H1 (cell line): ENCODE results near the gene CFAP58. TPM values are rescaled to one million over a fixed set of nuclear protein-coding genes. Genes with fewer than 3 reads are reported as not detected.

Source experiments
- CTCF ChIA-PET: fragments of 300-600 bp; sonication (Branson Sonifier 250); formaldehyde crosslinking; loops from one replicate; lab custom pipeline; 2021; ENCODE audit not compliant: partially characterized antibody; lab: Charles Lee
- POLR2A ChIA-PET: fragments of 300-600 bp; sonication (Branson Sonifier 250); formaldehyde crosslinking; loops from one replicate; lab custom pipeline; 2021; ENCODE audit warnings: inconsistent platforms; ENCODE audit not compliant: partially characterized antibody; lab: Charles Lee
- DNase-seq, 2 experiments: peaks; one replicate each; pipeline versions ENCODE4 v3.0.0 to v3.0.0-alpha.2; 2010 to 2022; ENCODE audit warnings: low spot score in 2 of 2, low read depth in 1 of 2, mixed read lengths in 1 of 2
- FAIRE-seq: peaks from 2 replicates; lab custom pipeline; 2011; peaks lifted over from hg19 to GRCh38; lab: Jason Lieb, UNC
- H2AFZ ChIP-seq: 2 replicates; pipeline ENCODE4 v1.8.1; 2012; ENCODE audit warnings: low read length, inconsistent platforms
- H2AK5ac ChIP-seq: 2 replicates; pipeline ENCODE4 v1.6.1; 2013; ENCODE audit warnings: low read depth, low read length
- H2BK120ac ChIP-seq: replicated peaks from 2 replicates; pipeline ENCODE3; 2013; ENCODE audit warnings: low read depth, low read length, inconsistent platforms
- H2BK12ac ChIP-seq: 2 replicates; pipeline ENCODE4 v1.6.1; 2013; ENCODE audit warnings: low read depth, low read length
- H2BK15ac ChIP-seq: 2 replicates; pipeline ENCODE4 v1.6.1; 2013; ENCODE audit warnings: low read length
- H2BK20ac ChIP-seq: 2 replicates; pipeline ENCODE4 v1.6.1; 2013; ENCODE audit warnings: low read length
- H2BK5ac ChIP-seq: 2 replicates; pipeline ENCODE4 v1.6.1; 2013; ENCODE audit warnings: low read depth, low read length
- H3K14ac ChIP-seq: 2 replicates; pipeline ENCODE4 v1.6.1; 2013; ENCODE audit warnings: inconsistent platforms; ENCODE audit not compliant: insufficient read length
- H3K18ac ChIP-seq: 2 replicates; pipeline ENCODE4 v1.6.1; 2013; ENCODE audit warnings: low read length; ENCODE audit errors: extremely low read depth
- H3K23ac ChIP-seq: 2 replicates; pipeline ENCODE4 v1.6.1; 2013; ENCODE audit warnings: inconsistent platforms; ENCODE audit not compliant: insufficient read length
- H3K23me2 ChIP-seq: 2 replicates; pipeline ENCODE4 v1.6.1; 2013; ENCODE audit warnings: low read depth, low read length
- H3K27ac ChIP-seq: 2 replicates; pipeline ENCODE4 v1.6.1; 2011; ENCODE audit warnings: low read depth, low read length, inconsistent platforms
- H3K27me3 ChIP-seq, 4 experiments: replicated peaks in 1 of 4; 1 replicate in 1 of 4; 2 replicates in 3 of 4; pipeline versions ENCODE4 v1.6.1 to v1.8.1; 2011 to 2013; ENCODE audit warnings: low read length in 3 of 4, mild to moderate bottlenecking in 3 of 4, inconsistent platforms in 2 of 4, mixed read lengths in 2 of 4, moderate library complexity in 1 of 4; ENCODE audit not compliant: control insufficient read depth in 3 of 4, insufficient read depth in 3 of 4; ENCODE audit errors: extremely low read depth in 1 of 4
- H3K36me3 ChIP-seq, 4 experiments: 2 replicates each; pipeline versions ENCODE4 v1.6.1 to v1.8.1; 2011 to 2013; ENCODE audit warnings: mild to moderate bottlenecking in 4 of 4, low read length in 3 of 4, moderate library complexity in 2 of 4, control low read depth in 1 of 4, inconsistent platforms in 1 of 4; ENCODE audit not compliant: insufficient read depth in 4 of 4, control insufficient read depth in 2 of 4
- H3K4ac ChIP-seq: replicated peaks from 2 replicates; pipeline ENCODE3; 2013; ENCODE audit warnings: low read length, low read depth, mixed read lengths, inconsistent platforms; ENCODE audit not compliant: insufficient read length
- H3K4me1 ChIP-seq, 4 experiments: replicated peaks in 1 of 4; 1 replicate in 1 of 4; 2 replicates in 3 of 4; pipeline versions ENCODE4 v1.6.1 to v1.8.1; 2011 to 2013; ENCODE audit warnings: low read length in 3 of 4, inconsistent platforms in 2 of 4, mixed read lengths in 1 of 4; ENCODE audit not compliant: insufficient read depth in 4 of 4, control insufficient read depth in 3 of 4
- H3K4me2 ChIP-seq, 2 experiments: 2 replicates each; pipeline versions ENCODE4 v1.6.1 to v1.8.1; 2011 to 2013; ENCODE audit warnings: low read depth in 2 of 2, low read length in 2 of 2, control low read depth in 1 of 2, inconsistent platforms in 1 of 2, mild to moderate bottlenecking in 1 of 2; ENCODE audit not compliant: insufficient read depth in 1 of 2
- H3K4me3 ChIP-seq, 4 experiments: fragments of 200-600, 300-600 bp in 1 of 4; sonication (generic), shearing (Covaris generic), sonication (Bioruptor Twin) in 1 of 4; 2 replicates each; pipeline versions ENCODE4 v1.5.1 to v1.8.1; 2011 to 2016; ENCODE audit warnings: low read length in 4 of 4, low read depth in 3 of 4, control low read depth in 2 of 4, inconsistent platforms in 2 of 4, mild to moderate bottlenecking in 2 of 4, mixed read lengths in 1 of 4, moderate library complexity in 1 of 4; ENCODE audit not compliant: insufficient read depth in 2 of 4; ENCODE audit errors: extremely low read depth in 1 of 4
- H3K56ac ChIP-seq: replicated peaks from 2 replicates; pipeline ENCODE3; 2013; ENCODE audit warnings: low read depth, mild to moderate bottlenecking, mixed read lengths, low read length, inconsistent platforms; ENCODE audit not compliant: insufficient read length
- H3K79me1 ChIP-seq: 2 replicates; pipeline ENCODE4 v1.6.1; 2013; ENCODE audit warnings: low read depth, low read length, control low read depth
- H3K79me2 ChIP-seq, 2 experiments: 2 replicates each; pipeline versions ENCODE4 v1.6.1 to v1.8.1; 2012 to 2013; ENCODE audit warnings: low read length in 2 of 2, mild to moderate bottlenecking in 2 of 2, inconsistent platforms in 1 of 2; ENCODE audit not compliant: insufficient read depth in 2 of 2, control insufficient read depth in 1 of 2
- H3K9ac ChIP-seq, 4 experiments: replicated peaks in 1 of 4; 1 replicate in 1 of 4; 2 replicates in 3 of 4; pipeline versions ENCODE4 v1.6.1 to v1.8.1; 2011 to 2013; ENCODE audit warnings: low read depth in 3 of 4, low read length in 3 of 4, control low read depth in 2 of 4, mild to moderate bottlenecking in 2 of 4, moderate library complexity in 2 of 4, inconsistent platforms in 1 of 4; ENCODE audit errors: extremely low read depth in 1 of 4
- H3K9me3 ChIP-seq, 2 experiments: 2 replicates each; pipeline versions ENCODE4 v1.6.1 to v1.8.1; 2012 to 2013; ENCODE audit warnings: mild to moderate bottlenecking in 2 of 2, moderate library complexity in 2 of 2, control low read depth in 1 of 2, inconsistent platforms in 1 of 2, low read depth in 1 of 2, low read length in 1 of 2, mixed read lengths in 1 of 2; ENCODE audit not compliant: insufficient read depth in 2 of 2
- H4K20me1 ChIP-seq, 2 experiments: replicated peaks in 1 of 2; 2 replicates each; pipeline versions ENCODE3 to v1.8.1; 2011 to 2013; ENCODE audit warnings: inconsistent platforms in 2 of 2, low read length in 2 of 2, mild to moderate bottlenecking in 1 of 2; ENCODE audit not compliant: insufficient read depth in 2 of 2, control insufficient read depth in 1 of 2
- H4K5ac ChIP-seq: 2 replicates; pipeline ENCODE4 v1.6.1; 2013; ENCODE audit warnings: low read length, low read depth, mixed read lengths, inconsistent platforms; ENCODE audit not compliant: insufficient read length
- H4K8ac ChIP-seq: 2 replicates; pipeline ENCODE4 v1.8.0; 2013; ENCODE audit warnings: mild to moderate bottlenecking, moderate library complexity, low read length, inconsistent platforms; ENCODE audit not compliant: insufficient read depth; ENCODE audit errors: extremely low read depth
- H4K91ac ChIP-seq: replicated peaks from 2 replicates; pipeline ENCODE3; 2013; ENCODE audit warnings: low read length, mixed read lengths, inconsistent platforms; ENCODE audit not compliant: insufficient read length
- BCL11A ChIP-seq, 2 experiments: IDR thresholded peaks; one replicate each; pipeline ENCODE4 v1.6.1; 2011; ENCODE audit warnings: low read depth in 2 of 2, low read length in 2 of 2, mild to moderate bottlenecking in 2 of 2
- CEBPB ChIP-seq: IDR thresholded peaks from 2 replicates; pipeline ENCODE4 v1.6.1; 2012; ENCODE audit warnings: low read depth, low read length
- EGR1 ChIP-seq: IDR thresholded peaks from 2 replicates; pipeline ENCODE4 v1.6.1; 2011; ENCODE audit warnings: low read depth, low read length, borderline replicate concordance
- JUN ChIP-seq: IDR thresholded peaks from 2 replicates; pipeline ENCODE4 v1.6.1; 2011; ENCODE audit warnings: low read depth, mild to moderate bottlenecking, improper control_type of control experiment, low read length
- RFX5 ChIP-seq: IDR thresholded peaks from 2 replicates; pipeline ENCODE4 v1.6.1; 2011; ENCODE audit warnings: low read depth, low read length, improper control_type of control experiment, borderline replicate concordance
- SIX5 ChIP-seq: IDR thresholded peaks from 2 replicates; pipeline ENCODE4 v1.6.1; 2011; ENCODE audit warnings: mild to moderate bottlenecking, low read depth, low read length
- TBP ChIP-seq: IDR thresholded peaks from 2 replicates; pipeline ENCODE4 v1.6.1; 2011; ENCODE audit warnings: low read depth, low read length, improper control_type of control experiment
- WGBS, 2 experiments: shearing (Covaris generic) in 1 of 2; methylation state at CpG; one replicate each; pipeline versions ENCODE4 v1.1.6 to v1.1.7; 2013 to 2015; ENCODE audit warnings: low lambda C conversion rate in 2 of 2, mixed read lengths in 2 of 2, inconsistent platforms in 1 of 2, low coverage in 1 of 2, missing lambda C conversion rate in 1 of 2; ENCODE audit not compliant: insufficient replicate concordance in 2 of 2, insufficient coverage in 1 of 2, insufficient read length in 1 of 2; ENCODE audit errors: extremely low coverage in 1 of 2, missing lambda C conversion rate in 1 of 2; 5-methylcytosine and 5-hydroxymethylcytosine counted together
- polyA plus RNA-seq, 7 experiments: library from polyadenylated mRNA; depleted of rRNA in 3 of 7; stranded (reverse) in 5 of 7; unstranded in 2 of 7; fragments of >200 nt in 5 of 7; fragments of 200-250 nt in 2 of 7; gene quantifications; 1 replicate in 5 of 7; 2 replicates in 1 of 7; 4 replicates in 1 of 7; pipeline versions ENCODE4 v1.2.1 to v1.2.3, GENCODE V29; 2011 to 2013; ENCODE audit warnings: missing spikeins in 2 of 7, mixed read lengths in 2 of 7
- total RNA-seq: library from RNA; stranded (reverse); fragmentation: NEBNext Ultra II Directional; extraction: Animal tissue kit (Norgen Biotek cat#: 25700); gene quantifications from 2 replicates; pipeline ENCODE4 v1.2.1, GENCODE V29; 2021
- TF ChIP-seq, protein P1 (sequence below), 3 experiments: IDR thresholded peaks; 1 replicate in 2 of 3; 2 replicates in 1 of 3; pipeline versions ENCODE4 v1.5.1 to v1.6.1; 2011; ENCODE audit warnings: low read length in 3 of 3, mild to moderate bottlenecking in 3 of 3, inconsistent platforms in 2 of 3, low read depth in 1 of 3, moderate library complexity in 1 of 3; ENCODE audit not compliant: insufficient read depth in 1 of 3; ENCODE audit errors: control extremely low read depth in 1 of 3

The CFAP58 gene
- total and polyA plus RNA-seq, 2 of the 8 experiments (the other 6 are each of a cell fraction or from before 2014, with no cell fraction given): 0.32 to 0.71 TPM

DNA sequence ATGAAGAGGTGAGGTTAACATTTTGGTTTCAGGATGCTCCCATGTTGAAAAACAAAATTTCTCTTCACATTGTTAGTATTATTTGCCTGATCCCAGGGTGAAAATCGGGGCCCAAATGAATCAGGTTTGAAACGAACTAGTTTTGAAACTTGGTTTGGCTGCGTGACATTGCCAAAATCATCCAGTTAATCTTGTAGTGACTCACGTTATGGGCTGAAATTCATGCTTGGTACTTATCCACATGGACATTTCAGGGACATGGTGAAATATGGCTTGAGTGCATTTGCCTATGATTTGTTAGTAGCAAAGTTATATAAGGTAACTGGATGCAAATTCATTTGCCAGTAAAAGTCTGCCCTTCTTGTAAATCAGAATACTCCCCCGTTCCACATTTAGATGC lies 97.3 kb downstream of the CFAP58 start:
- no peak overlapping the region for H3K4me2 ChIP-seq
- no peak overlapping the region for H4K8ac ChIP-seq
- no peak overlapping the region for H4K91ac ChIP-seq
- no peak overlapping the region for H3K9ac ChIP-seq
- no peaks in the 10 kb centered on the region for H3K79me2 ChIP-seq
- no peaks in the 10 kb centered on the region for H3K36me3 ChIP-seq
- H3K9me3 ChIP-seq: no peaks in the 10 kb centered on the region
- ChIA-PET CTCF (interaction anchor here (0.8 to 1.9 kb wide), 2 partner anchors 11 to 44 kb away, joined by 4 to 5 read pairs; no protein-coding TSS in a partner anchor), POLR2A (no interaction called here)
- no peak overlapping the region for H3K23ac ChIP-seq
- H2BK120ac ChIP-seq: no peak overlapping the region
- H2AK5ac ChIP-seq: no peak overlapping the region
- no peak overlapping the region for H4K5ac ChIP-seq
- no peak overlapping the region for H3K56ac ChIP-seq
- no peaks in the 10 kb centered on the region for H3K79me1 ChIP-seq
- no peak overlapping the region for H2AFZ ChIP-seq
- no peak for FAIRE-seq
- H3K4me3 ChIP-seq: no peak overlapping the region
- no peak overlapping the region for H3K4ac ChIP-seq
- peaks cover 0 to 5% (median 0%) of the 10 kb centered on the region in 4 experiments; a peak in 2 of 7 replicates for H3K4me1 ChIP-seq
- no peaks in the 10 kb centered on the region for H3K27me3 ChIP-seq
- 87% methylated on average over 5 of the region's 5 CpGs; no CpG with 5 or more reads in 1 of the 2 experiments for WGBS, 2 experiments
- no peak overlapping the region for H2BK12ac ChIP-seq
- H3K23me2 ChIP-seq: no peaks in the 10 kb centered on the region; the same call in 1 of the 2 replicates
- H3K18ac ChIP-seq: no peak overlapping the region
- TF ChIP-seq TBP: no peak
- no peak for TF ChIP-seq EGR1
- TF ChIP-seq CEBPB: no peak
- TF ChIP-seq JUN: no peak
- TF ChIP-seq BCL11A (IDR thresholded peaks at IDR 0.05; ENCODE audit: low read depth in 2 of 2, low read length in 2 of 2): no peak
- TF ChIP-seq, protein P1, sequence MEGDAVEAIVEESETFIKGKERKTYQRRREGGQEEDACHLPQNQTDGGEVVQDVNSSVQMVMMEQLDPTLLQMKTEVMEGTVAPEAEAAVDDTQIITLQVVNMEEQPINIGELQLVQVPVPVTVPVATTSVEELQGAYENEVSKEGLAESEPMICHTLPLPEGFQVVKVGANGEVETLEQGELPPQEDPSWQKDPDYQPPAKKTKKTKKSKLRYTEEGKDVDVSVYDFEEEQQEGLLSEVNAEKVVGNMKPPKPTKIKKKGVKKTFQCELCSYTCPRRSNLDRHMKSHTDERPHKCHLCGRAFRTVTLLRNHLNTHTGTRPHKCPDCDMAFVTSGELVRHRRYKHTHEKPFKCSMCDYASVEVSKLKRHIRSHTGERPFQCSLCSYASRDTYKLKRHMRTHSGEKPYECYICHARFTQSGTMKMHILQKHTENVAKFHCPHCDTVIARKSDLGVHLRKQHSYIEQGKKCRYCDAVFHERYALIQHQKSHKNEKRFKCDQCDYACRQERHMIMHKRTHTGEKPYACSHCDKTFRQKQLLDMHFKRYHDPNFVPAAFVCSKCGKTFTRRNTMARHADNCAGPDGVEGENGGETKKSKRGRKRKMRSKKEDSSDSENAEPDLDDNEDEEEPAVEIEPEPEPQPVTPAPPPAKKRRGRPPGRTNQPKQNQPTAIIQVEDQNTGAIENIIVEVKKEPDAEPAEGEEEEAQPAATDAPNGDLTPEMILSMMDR (IDR thresholded peaks at IDR 0.05; ENCODE audit: control extremely low read depth in 1 of 3, insufficient read depth in 1 of 3, low read depth in 1 of 3, low read length in 3 of 3): no peak
- no peak for TF ChIP-seq SIX5
- TF ChIP-seq RFX5: no peak
- no peaks in the 10 kb centered on the region for H4K20me1 ChIP-seq
- no peak for DNase-seq
- H2BK15ac ChIP-seq: no peak overlapping the region
- no peak overlapping the region for H2BK20ac ChIP-seq
- H3K14ac ChIP-seq: no peak overlapping the region
- H2BK5ac ChIP-seq: no peak overlapping the region
- H3K27ac ChIP-seq: no peak overlapping the region
